ENCODE results near the gene KIAA1217. TPM values are rescaled to one million over a fixed set of nuclear protein-coding genes. Genes with fewer than 3 reads are reported as not detected.

KIAA1217 gene
- total RNA-seq, 1 experiment from 2014 or later, result 171 TPM

DNA sequence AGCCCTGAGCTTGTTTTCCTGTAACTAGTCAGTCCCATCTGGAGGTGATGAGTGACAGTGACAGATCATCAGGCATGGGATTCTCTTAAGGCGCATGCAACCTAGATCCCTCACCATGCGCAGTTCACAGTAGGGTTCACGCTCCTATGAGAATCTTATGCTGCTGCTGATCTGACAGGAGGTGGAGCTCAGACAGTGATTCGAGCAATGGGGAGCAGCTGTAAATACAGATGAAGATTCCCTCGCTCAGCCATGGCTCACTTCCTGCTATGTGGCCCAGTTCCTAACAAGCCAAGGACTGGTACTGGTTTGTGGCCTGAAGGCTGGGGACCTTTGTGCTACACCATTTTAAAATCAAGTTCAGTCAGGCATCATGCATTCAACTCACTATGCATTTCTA is 221.7 kb downstream of the KIAA1217 start:
- H3K4me1 Mint-ChIP-seq (ENCODE audit: low read depth, unreplicated experiment), result peaks cover 31% of the 10 kb centered on the region
- TF ChIP-seq, protein P1, sequence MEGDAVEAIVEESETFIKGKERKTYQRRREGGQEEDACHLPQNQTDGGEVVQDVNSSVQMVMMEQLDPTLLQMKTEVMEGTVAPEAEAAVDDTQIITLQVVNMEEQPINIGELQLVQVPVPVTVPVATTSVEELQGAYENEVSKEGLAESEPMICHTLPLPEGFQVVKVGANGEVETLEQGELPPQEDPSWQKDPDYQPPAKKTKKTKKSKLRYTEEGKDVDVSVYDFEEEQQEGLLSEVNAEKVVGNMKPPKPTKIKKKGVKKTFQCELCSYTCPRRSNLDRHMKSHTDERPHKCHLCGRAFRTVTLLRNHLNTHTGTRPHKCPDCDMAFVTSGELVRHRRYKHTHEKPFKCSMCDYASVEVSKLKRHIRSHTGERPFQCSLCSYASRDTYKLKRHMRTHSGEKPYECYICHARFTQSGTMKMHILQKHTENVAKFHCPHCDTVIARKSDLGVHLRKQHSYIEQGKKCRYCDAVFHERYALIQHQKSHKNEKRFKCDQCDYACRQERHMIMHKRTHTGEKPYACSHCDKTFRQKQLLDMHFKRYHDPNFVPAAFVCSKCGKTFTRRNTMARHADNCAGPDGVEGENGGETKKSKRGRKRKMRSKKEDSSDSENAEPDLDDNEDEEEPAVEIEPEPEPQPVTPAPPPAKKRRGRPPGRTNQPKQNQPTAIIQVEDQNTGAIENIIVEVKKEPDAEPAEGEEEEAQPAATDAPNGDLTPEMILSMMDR (IDR thresholded peaks at IDR 0.05; ENCODE audit: insufficient read depth in 1 of 2, low read depth in 1 of 2, low read length in 1 of 2, severe bottlenecking in 1 of 2, unreplicated experiment in 1 of 2), result no peak
- intact Hi-C loops (cut with micrococcal nuclease; ENCODE audit: unreplicated experiment), result no loop called here
- Histone ChIP-seq H3K4me3 (ENCODE audit: low read depth, low read length) (no peak overlapping the region), H3K27me3 (replicated peaks; ENCODE audit: control insufficient read depth, insufficient read depth, low read length) (no peaks in the 10 kb centered on the region), H3K9me3 (no peaks in the 10 kb centered on the region), H3K4me1 (peaks cover 53% of the 10 kb centered on the region), H3K36me3 (ENCODE audit: control insufficient read depth, insufficient read depth, low read length) (peaks cover 3% of the 10 kb centered on the region; the same call in 1 of the 2 replicates)
- peaks cover 51% of the 10 kb centered on the region for H3K36me3 Mint-ChIP-seq (ENCODE audit: insufficient read depth, unreplicated experiment)
- ChIA-PET POLR2A (interaction anchor here (0.6 kb wide), 1 partner anchor 11 kb away, joined by 5 read pairs; no protein-coding TSS in a partner anchor), CTCF (interaction anchor here (1.0 kb wide), 1 partner anchor 13 kb away, joined by 3 read pairs; no protein-coding TSS in a partner anchor)
- H3K27ac Mint-ChIP-seq (ENCODE audit: unreplicated experiment), result no peak overlapping the region
- BruUV-seq (replicated peaks), result no TSS peak
- H3K27me3 Mint-ChIP-seq (ENCODE audit: insufficient read depth, unreplicated experiment), result no peaks in the 10 kb centered on the region
- no peaks in the 10 kb centered on the region for H3K9me3 Mint-ChIP-seq (ENCODE audit: unreplicated experiment)
- no peak overlapping the region for H3K4me3 Mint-ChIP-seq (ENCODE audit: unreplicated experiment)
- DNase-seq, result no peak

DNA sequence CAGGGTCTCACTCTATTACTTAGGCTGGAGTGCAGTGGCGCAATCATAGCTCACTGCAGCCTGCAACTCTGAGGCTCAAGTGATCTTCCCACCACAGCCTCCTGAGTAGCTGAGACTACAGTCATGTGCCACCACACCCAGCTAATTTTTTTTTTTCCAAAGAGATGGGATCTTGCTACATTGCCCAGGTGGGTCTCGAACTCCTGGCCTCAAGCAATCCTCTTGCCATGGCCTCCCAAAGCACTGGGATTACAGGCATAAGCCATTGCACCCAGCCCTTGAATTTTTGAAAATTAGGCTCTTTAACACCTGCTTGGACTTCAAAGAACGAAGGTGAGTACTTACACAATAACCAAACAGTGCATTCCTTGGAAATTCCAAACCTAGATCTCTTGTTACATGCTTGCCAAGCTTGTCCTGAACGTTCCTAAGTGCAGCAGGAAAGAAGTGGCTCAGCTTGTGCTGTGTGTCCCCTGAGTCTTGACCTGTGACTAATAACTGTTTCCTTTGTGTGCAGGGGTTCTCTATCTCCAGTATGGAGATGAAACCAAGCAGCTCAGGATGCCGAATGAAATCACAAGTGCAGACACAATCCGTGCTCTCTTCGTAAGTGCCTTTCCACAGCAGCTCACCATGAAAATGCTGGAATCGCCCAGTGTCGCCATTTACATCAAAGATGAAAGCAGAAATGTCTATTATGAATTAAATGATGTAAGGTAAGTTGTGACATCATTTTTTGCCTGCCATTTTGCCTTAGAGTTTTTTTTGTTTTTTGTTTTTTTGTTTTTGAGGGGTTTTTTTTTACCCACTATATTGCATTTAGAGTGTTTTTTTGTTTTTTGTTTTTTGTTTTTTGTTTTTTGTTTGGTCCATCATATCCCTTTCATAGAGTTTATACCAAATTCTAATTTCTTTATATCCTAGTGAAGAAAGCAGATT is 223.8 kb downstream of the KIAA1217 start:
- Histone ChIP-seq H3K4me3 (ENCODE audit: low read depth, low read length) (no peak overlapping the region), H3K27me3 (replicated peaks; ENCODE audit: control insufficient read depth, insufficient read depth, low read length) (no peaks in the 10 kb centered on the region), H3K9me3 (no peaks in the 10 kb centered on the region), H3K4me1 (peaks cover 60% of the 10 kb centered on the region), H3K36me3 (ENCODE audit: control insufficient read depth, insufficient read depth, low read length) (peaks cover 3% of the 10 kb centered on the region; the same call in 1 of the 2 replicates)
- ChIA-PET CTCF (interaction anchor here (1.4 kb wide), 1 partner anchor 15 kb away, joined by 4 read pairs; no protein-coding TSS in a partner anchor), POLR2A (interaction anchor here (0.6 kb wide), 2 partner anchors 31 to 48 kb away, joined by 3 read pairs; no protein-coding TSS in a partner anchor)
- H3K36me3 Mint-ChIP-seq (ENCODE audit: insufficient read depth, unreplicated experiment), result peaks cover 63% of the 10 kb centered on the region
- peak; percentile 87 to 89 for DNase-seq
- H3K9me3 Mint-ChIP-seq (ENCODE audit: unreplicated experiment), result no peaks in the 10 kb centered on the region
- peak overlapping the region; percentile 93 for H3K27ac Mint-ChIP-seq (ENCODE audit: unreplicated experiment)
- intact Hi-C loops (cut with micrococcal nuclease; ENCODE audit: unreplicated experiment), result loop anchor here (1.0 to 2.0 kb wide), 6 partner anchors 10 to 70 kb away; no protein-coding TSS in a partner anchor
- H3K27me3 Mint-ChIP-seq (ENCODE audit: insufficient read depth, unreplicated experiment), result no peaks in the 10 kb centered on the region
- H3K4me1 Mint-ChIP-seq (ENCODE audit: low read depth, unreplicated experiment), result peaks cover 30% of the 10 kb centered on the region
- no TSS peak for BruUV-seq (replicated peaks)
- TF ChIP-seq, protein P1 (IDR thresholded peaks at IDR 0.05; ENCODE audit: insufficient read depth in 1 of 2, low read depth in 1 of 2, low read length in 1 of 2, severe bottlenecking in 1 of 2, unreplicated experiment in 1 of 2), result no peak
- peak overlapping the region; percentile 63 for H3K4me3 Mint-ChIP-seq (ENCODE audit: unreplicated experiment)

DNA sequence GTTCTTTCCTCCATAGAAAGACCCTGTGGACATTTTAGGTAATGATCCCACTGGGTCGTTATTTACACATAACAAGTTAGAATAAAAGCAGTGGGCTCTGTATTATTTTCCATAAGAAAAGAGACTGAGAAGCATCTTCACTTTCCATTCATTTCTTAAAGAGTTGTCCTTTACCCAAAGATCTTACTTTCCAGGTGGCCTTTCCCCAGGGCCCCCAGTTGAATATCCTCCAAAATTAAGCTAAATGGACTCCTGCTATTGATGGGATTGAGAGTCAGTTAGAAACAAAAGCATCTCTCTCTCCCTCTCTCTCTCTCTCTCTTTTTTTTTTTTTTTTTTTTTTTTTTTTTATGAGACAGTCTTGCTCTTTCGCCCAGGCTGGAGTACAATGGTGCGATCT is 224.8 kb downstream of the KIAA1217 start:
- intact Hi-C loops (cut with micrococcal nuclease; ENCODE audit: unreplicated experiment), result loop anchor here (2.0 kb wide), 2 partner anchors 19 to 69 kb away; no protein-coding TSS in a partner anchor
- peak overlapping the region; percentile 93 for H3K27ac Mint-ChIP-seq (ENCODE audit: unreplicated experiment)
- peak overlapping the region; percentile 63 for H3K4me3 Mint-ChIP-seq (ENCODE audit: unreplicated experiment)

More for the DNA sequence above, 224.8 kb downstream of the KIAA1217 start:
- Mint-ChIP-seq H3K4me1 (ENCODE audit: low read depth, unreplicated experiment) (peaks cover 30% of the 10 kb centered on the region), H3K27me3 (ENCODE audit: insufficient read depth, unreplicated experiment) (no peaks in the 10 kb centered on the region), H3K36me3 (ENCODE audit: insufficient read depth, unreplicated experiment) (peaks cover 69% of the 10 kb centered on the region), H3K9me3 (ENCODE audit: unreplicated experiment) (no peaks in the 10 kb centered on the region)
- ChIA-PET CTCF (no interaction called here), POLR2A (no interaction called here)
- no peak for DNase-seq
- Histone ChIP-seq H3K27me3 (replicated peaks; ENCODE audit: control insufficient read depth, insufficient read depth, low read length) (no peaks in the 10 kb centered on the region), H3K4me1 (peaks cover 57% of the 10 kb centered on the region), H3K4me3 (ENCODE audit: low read depth, low read length) (no peak overlapping the region), H3K36me3 (ENCODE audit: control insufficient read depth, insufficient read depth, low read length) (peaks cover 3% of the 10 kb centered on the region; the same call in 1 of the 2 replicates), H3K9me3 (no peaks in the 10 kb centered on the region)
- BruUV-seq (replicated peaks), result no TSS peak
- TF ChIP-seq, protein P1 (IDR thresholded peaks at IDR 0.05; ENCODE audit: insufficient read depth in 1 of 2, low read depth in 1 of 2, low read length in 1 of 2, severe bottlenecking in 1 of 2, unreplicated experiment in 1 of 2), result no peak

Measured in Caco-2 (cell line).